Osteoblast (primary cell): Measurements from ENCODE around the gene PSMD2. TPM values are rescaled to one million over a fixed set of nuclear protein-coding genes. Genes with fewer than 3 reads are reported as not detected.

Experiments used
- DNase-seq: peaks from one replicate; pipeline ENCODE4 v3.0.0; 2011; ENCODE audit warnings: low spot score, mixed read lengths; ENCODE audit not compliant: insufficient read length; ENCODE audit errors: missing footprints
- H2AFZ ChIP-seq: 2 replicates; pipeline ENCODE4 v1.6.0; 2011; ENCODE audit warnings: mild to moderate bottlenecking, low read length
- H3K27ac ChIP-seq: 2 replicates; pipeline ENCODE4 v1.5.1; 2011; ENCODE audit warnings: mild to moderate bottlenecking, low read depth, low read length, moderate library complexity
- H3K27me3 ChIP-seq: 2 replicates; pipeline ENCODE4 v1.6.0; 2012; ENCODE audit warnings: mild to moderate bottlenecking, control low read depth, inconsistent platforms, low read length, moderate library complexity; ENCODE audit not compliant: insufficient read depth
- H3K36me3 ChIP-seq: 2 replicates; pipeline ENCODE4 v1.5.1; 2011; ENCODE audit warnings: mild to moderate bottlenecking, low read length, control low read depth, moderate library complexity; ENCODE audit not compliant: insufficient read depth
- H3K4me1 ChIP-seq: 2 replicates; pipeline ENCODE4 v1.5.1; 2011; ENCODE audit warnings: mild to moderate bottlenecking, low read length, control low read depth, moderate library complexity; ENCODE audit not compliant: insufficient read depth
- H3K4me2 ChIP-seq: 2 replicates; pipeline ENCODE4 v1.6.0; 2011; ENCODE audit warnings: mild to moderate bottlenecking, low read length; ENCODE audit not compliant: insufficient read depth
- H3K4me3 ChIP-seq: fragments of 200-600 bp; sonication (generic); 3 replicates; pipeline ENCODE4 v1.5.1; 2012; ENCODE audit warnings: mild to moderate bottlenecking, low read length, inconsistent platforms; ENCODE audit not compliant: insufficient read depth
- H3K79me2 ChIP-seq: 2 replicates; pipeline ENCODE4 v1.6.0; 2012; ENCODE audit warnings: mild to moderate bottlenecking, low read length, control low read depth, inconsistent platforms; ENCODE audit not compliant: insufficient read depth
- H3K9me3 ChIP-seq: 2 replicates; pipeline ENCODE4 v1.5.1; 2011; ENCODE audit warnings: low read depth, low read length, control low read depth
- H4K20me1 ChIP-seq: 2 replicates; pipeline ENCODE4 v1.6.0; 2012; ENCODE audit warnings: mild to moderate bottlenecking, low read length, control low read depth; ENCODE audit not compliant: insufficient read depth
- CTCF ChIP-seq: IDR thresholded peaks from 2 replicates; pipeline ENCODE4 v1.5.1; 2011; ENCODE audit warnings: mild to moderate bottlenecking, low read depth, low read length, moderate library complexity; ENCODE audit errors: extremely low read depth
- total RNA-seq: library from RNA; depleted of rRNA; stranded (reverse); fragments of >200 nt; gene quantifications from 2 replicates; pipeline ENCODE4 v1.2.3, GENCODE V29; 2012

Gene PSMD2
- total RNA-seq, 1 donor, result 301 TPM

GRCh38 chr3:184344579-184345316, 45.7 kb downstream of the PSMD2 start:
- no peak overlapping the region for H3K4me3 ChIP-seq
- peaks cover 6% of the 10 kb centered on the region for H4K20me1 ChIP-seq
- TF ChIP-seq CTCF, result no peak
- no peaks in the 10 kb centered on the region for H3K9me3 ChIP-seq
- H3K4me2 ChIP-seq, result no peak overlapping the region
- H3K27me3 ChIP-seq, result no peaks in the 10 kb centered on the region
- H3K79me2 ChIP-seq, result peaks cover 8% of the 10 kb centered on the region
- peaks cover 12% of the 10 kb centered on the region for H3K4me1 ChIP-seq
- no peak overlapping the region for H2AFZ ChIP-seq
- H3K36me3 ChIP-seq, result peaks cover 21% of the 10 kb centered on the region
- peak; percentile 75 for DNase-seq
- H3K27ac ChIP-seq, result no peak overlapping the region

- Histone ChIP-seq H3K79me2 (peaks cover 6% of the 10 kb centered on the region), H3K9me3 (no peaks in the 10 kb centered on the region), H3K4me3 (no peak overlapping the region), H3K27me3 (no peaks in the 10 kb centered on the region), H4K20me1 (peaks cover 6% of the 10 kb centered on the region), H3K4me2 (no peak overlapping the region), H3K27ac (no peak overlapping the region), H2AFZ (no peak overlapping the region), H3K4me1 (peaks cover 10% of the 10 kb centered on the region), H3K36me3 (peaks cover 21% of the 10 kb centered on the region)
- DNase-seq, result peak; percentile 98
- peak; percentile 63 for TF ChIP-seq CTCF
Measured at GRCh38 chr3:184345317-184346144, 46.5 kb downstream of the PSMD2 start.

- H3K9me3 ChIP-seq, result no peaks in the 10 kb centered on the region
- H3K27ac ChIP-seq, result no peak overlapping the region
- H3K27me3 ChIP-seq, result no peaks in the 10 kb centered on the region
- H3K4me3 ChIP-seq, result no peak overlapping the region
- H2AFZ ChIP-seq, result no peak overlapping the region
- H4K20me1 ChIP-seq, result peaks cover 6% of the 10 kb centered on the region
- no peaks in the 10 kb centered on the region for H3K79me2 ChIP-seq
- TF ChIP-seq CTCF, result no peak
- no peak overlapping the region for H3K4me2 ChIP-seq
- peaks cover 17% of the 10 kb centered on the region for H3K36me3 ChIP-seq
- H3K4me1 ChIP-seq, result peaks cover 6% of the 10 kb centered on the region
- DNase-seq, result peak; percentile 27
Measured at GRCh38 chr3:184346480-184347190, 47.6 kb downstream of the PSMD2 start.
